Fibroblast of lung (primary cell): Measurements from ENCODE around the gene C17orf114.

Source experiments
- EZH2 ChIP-seq: IDR thresholded peaks from 2 replicates; pipeline ENCODE4 v1.5.1; 2012; ENCODE audit warnings: low read length, control low read depth, mild to moderate bottlenecking; ENCODE audit errors: missing control alignments
- TF ChIP-seq, protein P1 (sequence below), 2 donors: IDR thresholded peaks in 1 of 2; conservative IDR thresholded peaks in 1 of 2; 1 replicate in 1 of 2; 2 replicates in 1 of 2; pipeline ENCODE4 v1.5.1; 2011 to 2012; ENCODE audit warnings: low read length in 2 of 2, control low read depth in 1 of 2, inconsistent platforms in 1 of 2, low read depth in 1 of 2, mild to moderate bottlenecking in 1 of 2

DNA sequence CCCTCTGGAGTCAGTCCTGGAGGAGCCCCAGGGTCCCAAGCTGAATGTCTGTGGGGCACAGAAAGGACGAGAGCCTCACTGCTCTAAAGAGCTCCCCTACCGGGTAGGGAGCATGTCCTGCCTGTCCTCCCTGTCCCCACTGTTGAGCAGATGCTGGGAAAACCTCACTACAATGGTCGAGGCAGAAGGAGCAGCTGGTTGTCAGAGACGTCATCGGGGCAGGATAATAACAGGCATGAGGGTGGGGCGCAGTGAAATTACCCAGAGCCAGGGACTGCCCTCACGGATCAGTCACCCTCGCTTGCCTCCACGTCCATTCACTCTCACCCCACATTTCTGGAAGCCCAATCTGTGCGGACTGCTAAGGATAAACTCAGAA is 29.9 kb downstream of the C17orf114 start:
- TF ChIP-seq, protein P1, sequence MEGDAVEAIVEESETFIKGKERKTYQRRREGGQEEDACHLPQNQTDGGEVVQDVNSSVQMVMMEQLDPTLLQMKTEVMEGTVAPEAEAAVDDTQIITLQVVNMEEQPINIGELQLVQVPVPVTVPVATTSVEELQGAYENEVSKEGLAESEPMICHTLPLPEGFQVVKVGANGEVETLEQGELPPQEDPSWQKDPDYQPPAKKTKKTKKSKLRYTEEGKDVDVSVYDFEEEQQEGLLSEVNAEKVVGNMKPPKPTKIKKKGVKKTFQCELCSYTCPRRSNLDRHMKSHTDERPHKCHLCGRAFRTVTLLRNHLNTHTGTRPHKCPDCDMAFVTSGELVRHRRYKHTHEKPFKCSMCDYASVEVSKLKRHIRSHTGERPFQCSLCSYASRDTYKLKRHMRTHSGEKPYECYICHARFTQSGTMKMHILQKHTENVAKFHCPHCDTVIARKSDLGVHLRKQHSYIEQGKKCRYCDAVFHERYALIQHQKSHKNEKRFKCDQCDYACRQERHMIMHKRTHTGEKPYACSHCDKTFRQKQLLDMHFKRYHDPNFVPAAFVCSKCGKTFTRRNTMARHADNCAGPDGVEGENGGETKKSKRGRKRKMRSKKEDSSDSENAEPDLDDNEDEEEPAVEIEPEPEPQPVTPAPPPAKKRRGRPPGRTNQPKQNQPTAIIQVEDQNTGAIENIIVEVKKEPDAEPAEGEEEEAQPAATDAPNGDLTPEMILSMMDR (conservative IDR thresholded peaks at IDR 0.05 in 1 of 2, IDR thresholded peaks at IDR 0.05 in 1 of 2; ENCODE audit: low read depth in 1 of 2, low read length in 2 of 2): no peak
- TF ChIP-seq EZH2: no peak
